ENCODE measurements around the gene SBNO1.
A peak's percentile ranks its signal among the peaks of the same experiment; 100 is the strongest.
"Not testable (repeated sequence)": the region's sequence is repeated elsewhere in the genome, so short reads cannot be mapped to it uniquely, and the experiment has no call there.

SBNO1 gene

GRCh38 chr12:123388177-123388950 lies 23.7 kb upstream of the SBNO1 start:
- DNase-seq: peak; percentile 56 to 77 (median 73)

- DNase-seq: peak in 1 of 5 experiments; percentile 17
These were observed 23.0 kb upstream of the SBNO1 start for GRCh38 chr12:123387508-123388176.

- not testable (repeated sequence) for DNase-seq
These were observed 20.9 kb upstream of the SBNO1 start for GRCh38 chr12:123385536-123385935.

GRCh38 chr12:123384994-123385376 lies 20.3 kb upstream of the SBNO1 start:
- DNase-seq: no peak

GRCh38 chr12:123384318-123384993 lies 19.8 kb upstream of the SBNO1 start:
- DNase-seq: peak in 1 of 5 experiments; percentile 24

- DNase-seq: no peak
These were observed 18.0 kb upstream of the SBNO1 start for GRCh38 chr12:123382684-123383083.

- no peak for DNase-seq
These were observed 14.7 kb upstream of the SBNO1 start for GRCh38 chr12:123379391-123379790.

GRCh38 chr12:123372415-123372814 lies 7.8 kb upstream of the SBNO1 start:
- DNase-seq: not testable (repeated sequence)

- DNase-seq: not testable (repeated sequence)
These were observed 7.2 kb upstream of the SBNO1 start for GRCh38 chr12:123371667-123372368.

- DNase-seq: no peak
These were observed 4.6 kb upstream of the SBNO1 start for GRCh38 chr12:123369229-123369628.

GRCh38 chr12:123368431-123368830 lies 3.8 kb upstream of the SBNO1 start:
- DNase-seq: not testable (repeated sequence)

- DNase-seq: no peak
These were observed 2.9 kb upstream of the SBNO1 start for GRCh38 chr12:123367511-123367910.

- DNase-seq: peak; percentile 94 to 99 (median 97)
These were observed 624 bp upstream of the SBNO1 start for GRCh38 chr12:123365025-123365917.

- DNase-seq: peak in 3 of 5 experiments; percentile 11 to 37 (median 13)
These were observed 711 bp downstream of the SBNO1 start for GRCh38 chr12:123363740-123364531.

GRCh38 chr12:123363390-123363739 lies 1.3 kb downstream of the SBNO1 start:
- peak in 1 of 5 experiments; percentile 50 for DNase-seq

GRCh38 chr12:123358035-123358434 lies 6.6 kb downstream of the SBNO1 start:
- no peak for DNase-seq

- no peak for DNase-seq
These were observed 8.4 kb downstream of the SBNO1 start for GRCh38 chr12:123356159-123356670.

- DNase-seq: no peak
These were observed 10.0 kb downstream of the SBNO1 start for GRCh38 chr12:123354600-123354999.

- no peak for DNase-seq
These were observed 13.3 kb downstream of the SBNO1 start for GRCh38 chr12:123351349-123351748.

- DNase-seq: no peak
These were observed 17.7 kb downstream of the SBNO1 start for GRCh38 chr12:123346946-123347345.

- no peak for DNase-seq
These were observed 20.6 kb downstream of the SBNO1 start for GRCh38 chr12:123344086-123344485.
